HepG2 (cell line): Measurements from ENCODE around the gene TRIP4. TPM values are rescaled to one million over a fixed set of nuclear protein-coding genes. Genes with fewer than 3 reads are reported as not detected.
"Not testable (repeated sequence)": the region's sequence is repeated elsewhere in the genome, so short reads cannot be mapped to it uniquely, and the experiment has no call there.

ENCODE experiments used
- ATAC-seq: fragments of 200-7000 bp; cut with Tn5 transposase; 3 replicates; pipeline ENCODE4 v1.9.1; 2020; ENCODE audit warnings: mild to moderate bottlenecking, moderate library complexity
- BruUV-seq: library from RNA; stranded (reverse); fragments of 400-500 nt; replicated peaks from 2 replicates; lab custom pipeline; 2021; lab: Mats Ljungman, UMichigan
- CTCF ChIA-PET: fragments of 300-600 bp; formaldehyde crosslinking; extraction: SDS; loops from one replicate; lab custom pipeline; 2021; ENCODE audit warnings: low total read pairs, inconsistent platforms, low intra/inter-chr PET ratio; lab: Yijun Ruan, JAX
- POLR2A ChIA-PET: fragments of 350-600 bp; sonication (Branson Sonifier 250); formaldehyde crosslinking; loops from one replicate; lab custom pipeline; 2020; ENCODE audit warnings: antibody characterized with exemption, inconsistent platforms; lab: Yijun Ruan, JAX
- DNase-seq: peaks from one replicate; pipeline ENCODE4 v3.0.0-alpha.2; 2015; ENCODE audit warnings: low spot score
- FAIRE-seq: peaks from 3 replicates; lab custom pipeline; 2011; peaks lifted over from hg19 to GRCh38; lab: Jason Lieb, UNC
- H2AFZ ChIP-seq: one replicate; pipeline ENCODE4 v1.6.1; 2011; ENCODE audit warnings: low read length, inconsistent platforms
- H3K27ac ChIP-seq: fragments of 300-600 bp; 3 replicates; pipeline ENCODE4 v1.8.0; 2011; ENCODE audit warnings: mixed run types, mild to moderate bottlenecking, mixed read lengths, low read length, inconsistent platforms; ENCODE audit not compliant: insufficient read depth; ENCODE audit errors: extremely low read length
- H3K27me3 ChIP-seq, 2 experiments: fragments of 200-600 bp in 1 of 2; 2 replicates in 1 of 2; 3 replicates in 1 of 2; pipeline versions ENCODE4 v1.6.0 to v1.8.0; 2011; ENCODE audit warnings: low read length in 2 of 2, mild to moderate bottlenecking in 2 of 2, moderate library complexity in 2 of 2, inconsistent platforms in 1 of 2; ENCODE audit not compliant: insufficient read depth in 2 of 2, control insufficient read depth in 1 of 2
- H3K36me3 ChIP-seq, 2 experiments: fragments of 200-600 bp in 1 of 2; replicated peaks in 1 of 2; 2 replicates in 1 of 2; 3 replicates in 1 of 2; pipeline versions ENCODE4 v1.5.1 to v1.8.0; 2011; ENCODE audit warnings: low read length in 2 of 2, inconsistent platforms in 1 of 2; ENCODE audit not compliant: insufficient read depth in 2 of 2, control insufficient read depth in 1 of 2
- H3K4me1 ChIP-seq: 2 replicates; pipeline ENCODE4 v1.5.1; 2012; ENCODE audit warnings: low read length, inconsistent platforms; ENCODE audit not compliant: insufficient read depth
- H3K4me2 ChIP-seq: 2 replicates; pipeline ENCODE4 v1.6.0; 2011; ENCODE audit warnings: low read depth, low read length, inconsistent platforms
- H3K4me3 ChIP-seq, 3 experiments: fragments of 200-600 bp in 1 of 3; sonication (generic), shearing (Covaris generic) in 1 of 3; replicated peaks in 1 of 3; 2 replicates each; pipeline ENCODE4 v1.5.1; 2011 to 2016; ENCODE audit warnings: low read length in 3 of 3, inconsistent platforms in 2 of 3, low read depth in 2 of 3, mild to moderate bottlenecking in 2 of 3, control low read depth in 1 of 3, mixed read lengths in 1 of 3; ENCODE audit not compliant: insufficient read depth in 1 of 3
- H3K79me2 ChIP-seq: one replicate; pipeline ENCODE4 v1.6.1; 2011; ENCODE audit warnings: low read length, inconsistent platforms; ENCODE audit not compliant: insufficient read depth
- H3K9ac ChIP-seq: 2 replicates; pipeline ENCODE4 v1.6.0; 2011; ENCODE audit warnings: mild to moderate bottlenecking, low read depth, low read length, inconsistent platforms; ENCODE audit not compliant: insufficient read depth
- H3K9me3 ChIP-seq: 2 replicates; pipeline ENCODE4 v1.5.1; 2012; ENCODE audit warnings: mild to moderate bottlenecking, low read length
- H4K20me1 ChIP-seq: 2 replicates; pipeline ENCODE4 v1.6.0; 2011; ENCODE audit warnings: inconsistent platforms, mild to moderate bottlenecking, low read length, moderate library complexity; ENCODE audit not compliant: insufficient read depth
- ATF7 ChIP-seq, 2 experiments: fragments of 450-650 bp in 1 of 2; sonication (generic) in 1 of 2; formaldehyde crosslinking in 1 of 2; IDR thresholded peaks; 2 replicates each; pipeline versions ENCODE4 v1.4.0 to v1.6.1; 2016 to 2020; ENCODE audit warnings: antibody characterized with exemption in 1 of 2, mild to moderate bottlenecking in 1 of 2, missing genetic modification reagents in 1 of 2
- CCDC6 ChIP-seq: sonication (generic); formaldehyde crosslinking; IDR thresholded peaks from 2 replicates; pipeline ENCODE4 v1.8.1; 2022; ENCODE audit warnings: mild to moderate bottlenecking, missing genetic modification reagents, moderate library complexity
- CHCHD3 ChIP-seq: sonication (generic); formaldehyde crosslinking; IDR thresholded peaks from 2 replicates; pipeline ENCODE4 v1.8.0; 2022; ENCODE audit warnings: mild to moderate bottlenecking, missing genetic modification reagents, moderate library complexity
- ZC3H4 ChIP-seq: sonication (generic); formaldehyde crosslinking; IDR thresholded peaks from 2 replicates; pipeline ENCODE4 v1.4.0; 2020; ENCODE audit warnings: missing genetic modification reagents, borderline replicate concordance
- ZNF883 ChIP-seq: sonication (generic); formaldehyde crosslinking; IDR thresholded peaks from 2 replicates; pipeline ENCODE4 v1.5.1; 2020; ENCODE audit warnings: mild to moderate bottlenecking, missing genetic modification reagents; ENCODE audit errors: not compliant biosample characterization
- WGBS: methylation state at CpG from one replicate; pipeline ENCODE4 v1.1.6; 2017; ENCODE audit warnings: low lambda C conversion rate; 5-methylcytosine and 5-hydroxymethylcytosine counted together
- in situ Hi-C: cut with HindIII; loops from 2 replicates; pipeline ENCODE4 v1.10.0; 2017; ENCODE audit warnings: low pct_unique_long_range_greater_than_20kb; ENCODE audit not compliant: extremely low pct_ligation_motif_present
- intact Hi-C: fragments of 100-400 bp; cut with micrococcal nuclease; formaldehyde crosslinking; loops from one replicate; pipeline ENCODE4 v1.10.0; 2022; ENCODE audit not compliant: unreplicated experiment
- polyA plus RNA-seq, 8 experiments: library from polyadenylated mRNA; depleted of rRNA in 3 of 8; stranded (reverse) in 7 of 8; unstranded in 1 of 8; fragments of >200 nt; fragmentation: Illumina TruSeq in 4 of 8; extraction: Trizol in 4 of 8; gene quantifications; 2 replicates each; pipeline versions ENCODE4 v1.2.1 to v1.2.3, GENCODE V29; 2011 to 2016; ENCODE audit warnings: low read depth in 4 of 8, missing spikeins in 1 of 8, mixed read lengths in 1 of 8; ENCODE audit not compliant: insufficient read depth in 1 of 8
- total RNA-seq, 5 experiments: library from RNA; depleted of rRNA; stranded (reverse); fragments of >200 nt; fragmentation: Illumina TruSeq; extraction: Trizol; gene quantifications; 2 replicates each; pipeline ENCODE4 v1.2.3, GENCODE V29; 2016; ENCODE audit warnings: low read depth in 1 of 5
- TF ChIP-seq, protein P1 (sequence below), 2 experiments: fragments of 450-650 bp in 1 of 2; sonication (generic) in 1 of 2; formaldehyde crosslinking; IDR thresholded peaks; 2 replicates each; pipeline versions ENCODE4 v1.5.0 to v1.8.0; 2020 to 2022; ENCODE audit warnings: mild to moderate bottlenecking in 1 of 2, missing genetic modification reagents in 1 of 2
- TF ChIP-seq, protein P2 (sequence below): sonication (generic); formaldehyde crosslinking; IDR thresholded peaks from 2 replicates; pipeline ENCODE4 v1.4.0; 2020; ENCODE audit warnings: mild to moderate bottlenecking, missing genetic modification reagents

The TRIP4 gene
- total and polyA plus RNA-seq, 2 of the 13 experiments (the other 11 are each of a cell fraction or from before 2014, with no cell fraction given): 7.1 to 11.8 TPM

DNA sequence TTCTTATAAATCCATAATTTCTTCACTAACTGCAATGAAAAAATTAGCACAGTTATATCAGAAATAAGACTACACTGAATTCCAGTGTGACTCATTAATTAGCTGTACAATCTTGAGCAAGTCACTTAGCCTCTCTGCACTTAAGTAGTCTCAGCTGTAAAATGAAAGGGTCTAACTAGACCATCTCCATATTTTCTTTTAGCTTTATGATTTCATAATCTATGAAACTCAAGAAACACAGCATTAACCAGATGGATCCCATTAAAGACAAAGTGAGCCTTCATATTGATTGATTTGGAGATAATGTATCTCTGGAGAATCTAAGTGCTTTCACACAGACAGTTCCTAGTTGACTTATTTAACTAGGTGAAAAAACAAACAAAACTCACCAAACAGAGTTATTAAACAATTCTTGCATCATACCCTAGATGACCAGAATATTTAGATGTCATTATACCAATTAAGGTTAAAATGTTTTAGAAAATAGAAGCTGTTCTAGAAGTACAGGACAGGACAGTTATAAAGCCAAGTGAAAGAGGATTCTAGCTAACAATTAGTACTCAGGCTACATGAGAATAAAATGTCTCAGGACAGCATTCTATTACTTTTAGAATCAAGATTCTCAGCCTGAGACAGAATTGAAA, 42.9 kb upstream of the TRIP4 start:
- no peak overlapping the region for H2AFZ ChIP-seq
- TF ChIP-seq ATF7 (IDR thresholded peaks at IDR 0.05) (peak; percentile 12; the same call in 1 of the 2 replicates), ATF7 (CRISPR knock-in tag; IDR thresholded peaks at IDR 0.05) (no peak), CHCHD3 (CRISPR knock-in tag) (no peak), ZNF883 (CRISPR knock-in tag) (no peak), ZC3H4 (no peak), CCDC6 (no peak)
- TF ChIP-seq, protein P1, sequence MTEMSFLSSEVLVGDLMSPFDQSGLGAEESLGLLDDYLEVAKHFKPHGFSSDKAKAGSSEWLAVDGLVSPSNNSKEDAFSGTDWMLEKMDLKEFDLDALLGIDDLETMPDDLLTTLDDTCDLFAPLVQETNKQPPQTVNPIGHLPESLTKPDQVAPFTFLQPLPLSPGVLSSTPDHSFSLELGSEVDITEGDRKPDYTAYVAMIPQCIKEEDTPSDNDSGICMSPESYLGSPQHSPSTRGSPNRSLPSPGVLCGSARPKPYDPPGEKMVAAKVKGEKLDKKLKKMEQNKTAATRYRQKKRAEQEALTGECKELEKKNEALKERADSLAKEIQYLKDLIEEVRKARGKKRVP (CRISPR knock-in tag; IDR thresholded peaks at IDR 0.05): 0 out of 4 replicates have a peak, but pooled peaks of 1 of the 2 experiments have one; percentile 43
- TF ChIP-seq, protein P2, sequence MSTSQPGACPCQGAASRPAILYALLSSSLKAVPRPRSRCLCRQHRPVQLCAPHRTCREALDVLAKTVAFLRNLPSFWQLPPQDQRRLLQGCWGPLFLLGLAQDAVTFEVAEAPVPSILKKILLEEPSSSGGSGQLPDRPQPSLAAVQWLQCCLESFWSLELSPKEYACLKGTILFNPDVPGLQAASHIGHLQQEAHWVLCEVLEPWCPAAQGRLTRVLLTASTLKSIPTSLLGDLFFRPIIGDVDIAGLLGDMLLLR (CRISPR knock-in tag): no peak
- intact Hi-C loops: no loop called here
- ChIA-PET POLR2A (interaction anchor here (1.4 kb wide), 1 partner anchor 11 kb away, joined by 3 read pairs; the partner anchor contains the start of gene CSNK1G1), CTCF (no interaction called here)
- no peaks in the 10 kb centered on the region for H3K9me3 ChIP-seq
- no peaks in the 10 kb centered on the region; a peak in 1 of 5 replicates for H3K27me3 ChIP-seq
- peaks cover 10% of the 10 kb centered on the region for H3K4me1 ChIP-seq
- BruUV-seq: no TSS peak
- no peak overlapping the region for H3K27ac ChIP-seq
- in situ Hi-C loops: no loop called here
- no peak overlapping the region for H3K4me3 ChIP-seq
- peaks cover 20% of the 10 kb centered on the region for H3K79me2 ChIP-seq
- H4K20me1 ChIP-seq: no peaks in the 10 kb centered on the region
- no peak overlapping the region for H3K9ac ChIP-seq
- H3K4me2 ChIP-seq: no peak overlapping the region
- FAIRE-seq (no peak), DNase-seq (no peak), ATAC-seq (no peak)
- H3K36me3 ChIP-seq: peaks cover 0 to 16% of the 10 kb centered on the region in 2 experiments; a peak in 3 of 5 replicates

DNA sequence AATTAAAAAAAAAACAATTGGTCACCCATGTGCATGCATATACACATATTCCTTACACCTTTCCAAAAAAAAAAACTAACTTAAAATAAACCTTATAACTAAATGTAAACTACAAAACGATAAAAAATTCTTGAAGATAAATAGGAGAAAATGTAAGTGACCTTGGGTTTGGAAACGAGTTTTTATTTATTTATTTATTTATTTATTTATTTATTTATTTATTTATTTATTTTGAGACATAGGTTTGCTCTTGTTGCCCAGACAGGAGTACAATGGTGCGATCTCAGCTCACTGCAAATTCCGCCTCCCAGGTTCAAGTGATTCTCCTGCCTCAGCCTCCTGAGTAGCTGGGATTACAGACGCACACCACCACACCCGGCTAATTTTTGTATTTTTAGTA, 41.4 kb upstream of the TRIP4 start:
- H3K4me3 ChIP-seq, H4K20me1 ChIP-seq, CTCF ChIA-PET, FAIRE-seq, intact Hi-C loops, H3K27ac ChIP-seq, BruUV-seq, POLR2A ChIA-PET, DNase-seq, H3K36me3 ChIP-seq, H3K4me1 ChIP-seq, H2AFZ ChIP-seq, H3K9me3 ChIP-seq, H3K27me3 ChIP-seq, in situ Hi-C loops, H3K9ac ChIP-seq, H3K4me2 ChIP-seq, ATAC-seq: not testable (repeated sequence)
- 92% methylated on average over 6 of the region's 6 CpGs for WGBS
- H3K79me2 ChIP-seq: peaks cover 23% of the 10 kb centered on the region
